Loucy (cell line): ENCODE measurements around the gene EIF1.

Source experiments
- H2AFZ ChIP-seq: fragments of 200-600 bp; sonication (generic); 2 replicates; pipeline ENCODE4 v1.6.0; 2016; ENCODE audit warnings: antibody characterized with exemption, mild to moderate bottlenecking, low read length, moderate library complexity
- H3F3A ChIP-seq: fragments of 200-600 bp; 2 replicates; pipeline ENCODE4 v1.6.0; 2016; ENCODE audit warnings: antibody characterized with exemption, low read depth, mild to moderate bottlenecking
- H3K27me3 ChIP-seq: fragments of 200-600 bp; sonication (generic); 2 replicates; pipeline ENCODE4 v1.6.1; 2014; ENCODE audit warnings: low read length, mild to moderate bottlenecking; ENCODE audit not compliant: insufficient read depth, poor library complexity, severe bottlenecking
- H3K36me3 ChIP-seq: fragments of 200-600 bp; sonication (generic); 2 replicates; pipeline ENCODE4 v1.6.1; 2016; ENCODE audit warnings: low read length; ENCODE audit not compliant: insufficient read depth
- H3K4me1 ChIP-seq: fragments of 200-600 bp; sonication (generic); 2 replicates; pipeline ENCODE4 v1.5.1; 2014; ENCODE audit warnings: low read length, mild to moderate bottlenecking; ENCODE audit not compliant: insufficient read depth, poor library complexity, severe bottlenecking
- H3K4me2 ChIP-seq: fragments of 200-600 bp; sonication (generic); 2 replicates; pipeline ENCODE4 v1.6.0; 2014; ENCODE audit warnings: antibody characterized with exemption, low read length, low read depth, mild to moderate bottlenecking; ENCODE audit not compliant: poor library complexity, severe bottlenecking
- H3K4me3 ChIP-seq: fragments of 200-600 bp; sonication (generic); 2 replicates; pipeline ENCODE4 v1.5.1; 2014; ENCODE audit warnings: low read length, mild to moderate bottlenecking, mixed read lengths; ENCODE audit not compliant: poor library complexity, severe bottlenecking
- H3K79me2 ChIP-seq: fragments of 200-600 bp; sonication (generic); 2 replicates; pipeline ENCODE4 v1.6.1; 2014; ENCODE audit warnings: low read length; ENCODE audit not compliant: insufficient read depth
- H3K9ac ChIP-seq: fragments of 200-600 bp; sonication (generic); 2 replicates; pipeline ENCODE4 v1.6.0; 2014; ENCODE audit warnings: mild to moderate bottlenecking, low read depth, low read length, moderate library complexity; ENCODE audit not compliant: poor library complexity, severe bottlenecking
- H3K9me2 ChIP-seq: fragments of 200-600 bp; sonication (generic); replicated peaks from 2 replicates; pipeline ENCODE4 v1.6.1; 2016; ENCODE audit warnings: low read depth, low read length, mixed read lengths
- H3K9me3 ChIP-seq: fragments of 200-600 bp; sonication (generic); 2 replicates; pipeline ENCODE4 v1.6.1; 2014; ENCODE audit warnings: mild to moderate bottlenecking, antibody characterized with exemption, low read length, low read depth; ENCODE audit not compliant: insufficient read depth
- H4K20me1 ChIP-seq: fragments of 200-600 bp; sonication (generic); 2 replicates; pipeline ENCODE4 v1.6.0; 2014; ENCODE audit warnings: antibody characterized with exemption, low read length, mild to moderate bottlenecking; ENCODE audit not compliant: insufficient read depth, poor library complexity, severe bottlenecking
- EZH2phosphoT487 ChIP-seq: fragments of 200-600 bp; IDR thresholded peaks from 2 replicates; pipeline ENCODE4 v1.6.1; 2018; ENCODE audit warnings: antibody characterized with exemption, mild to moderate bottlenecking, moderate library complexity, borderline replicate concordance
- TF ChIP-seq, protein P1 (sequence below): fragments of 200-600 bp; sonication (generic); conservative IDR thresholded peaks from 2 replicates; pipeline ENCODE4 v1.5.1; 2014; ENCODE audit warnings: mild to moderate bottlenecking, antibody characterized with exemption, low read length

Gene EIF1

DNA sequence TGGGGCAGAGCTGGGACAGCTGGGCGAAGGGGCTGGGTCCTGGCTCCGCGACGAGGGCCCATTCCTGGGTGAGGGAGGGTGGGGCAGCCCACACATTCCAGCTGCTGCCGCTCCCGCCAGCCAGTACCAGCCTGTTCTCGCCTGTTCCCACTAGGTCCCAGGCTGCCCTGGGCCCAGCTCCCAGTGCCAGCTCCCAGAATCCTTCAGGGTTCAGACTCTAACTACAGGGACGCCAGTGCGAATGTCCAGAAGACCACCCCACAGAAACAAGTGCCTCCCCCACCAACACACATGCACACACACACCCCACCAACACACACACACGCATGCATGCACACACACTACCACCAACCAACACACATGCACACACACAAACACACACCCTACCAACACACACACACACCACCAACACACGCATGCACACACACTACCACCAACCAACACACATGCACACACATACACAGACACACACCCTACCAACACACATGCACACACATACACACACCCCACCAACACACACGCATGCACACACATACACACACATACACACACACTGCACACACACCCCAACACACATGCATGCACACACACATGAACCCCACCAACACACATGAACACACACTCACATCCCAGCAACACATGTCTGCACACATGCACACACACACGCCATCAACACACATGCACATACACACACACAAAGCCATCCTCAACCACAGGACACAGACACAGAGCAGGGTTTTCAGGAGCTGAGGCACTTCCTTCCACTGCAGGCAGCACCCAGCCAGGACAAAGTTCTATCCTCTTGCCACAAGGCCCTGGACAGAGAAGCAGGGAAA, 36.8 kb upstream of the EIF1 start:
- Histone ChIP-seq H3F3A (no peaks in the 10 kb centered on the region), H3K79me2 (no peaks in the 10 kb centered on the region), H3K9ac (no peak overlapping the region), H4K20me1 (no peaks in the 10 kb centered on the region), H3K9me2 (no peaks in the 10 kb centered on the region), H2AFZ (no peak overlapping the region), H3K27me3 (no peaks in the 10 kb centered on the region), H3K36me3 (no peaks in the 10 kb centered on the region), H3K4me1 (peaks cover 7% of the 10 kb centered on the region), H3K4me3 (no peak overlapping the region), H3K4me2 (no peak overlapping the region), H3K9me3 (no peaks in the 10 kb centered on the region)
- no peak for TF ChIP-seq EZH2phosphoT487

DNA sequence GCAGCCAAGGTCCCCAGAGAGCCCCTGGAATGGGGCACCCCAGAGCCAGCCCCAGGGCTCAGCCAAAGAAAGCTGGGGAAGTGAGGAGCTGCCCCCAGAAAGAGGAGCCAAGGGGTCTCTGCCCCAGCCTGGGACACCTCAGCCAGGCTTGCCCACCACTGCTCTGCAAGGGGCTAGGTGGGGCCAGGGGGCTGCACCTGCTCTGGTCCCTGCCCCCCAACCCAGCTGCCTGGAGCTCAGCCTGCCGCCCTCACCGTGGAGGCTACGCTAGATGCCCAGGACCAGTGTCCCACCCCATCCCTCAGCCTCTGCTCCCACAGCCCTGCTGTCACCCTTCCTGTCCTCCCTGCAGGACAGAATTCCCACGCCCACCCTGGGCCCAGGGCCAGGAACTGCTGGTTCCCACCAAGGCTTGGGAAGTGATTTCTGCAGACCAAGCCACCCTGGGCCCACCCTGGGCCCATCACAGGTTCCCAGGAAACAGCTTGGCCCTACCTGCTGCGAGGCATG, 36.2 kb upstream of the EIF1 start:
- H2AFZ ChIP-seq, result no peak overlapping the region
- H3K9me2 ChIP-seq, result no peaks in the 10 kb centered on the region
- H3K9me3 ChIP-seq, result no peaks in the 10 kb centered on the region
- H3K4me3 ChIP-seq, result no peak overlapping the region
- TF ChIP-seq, protein P1, sequence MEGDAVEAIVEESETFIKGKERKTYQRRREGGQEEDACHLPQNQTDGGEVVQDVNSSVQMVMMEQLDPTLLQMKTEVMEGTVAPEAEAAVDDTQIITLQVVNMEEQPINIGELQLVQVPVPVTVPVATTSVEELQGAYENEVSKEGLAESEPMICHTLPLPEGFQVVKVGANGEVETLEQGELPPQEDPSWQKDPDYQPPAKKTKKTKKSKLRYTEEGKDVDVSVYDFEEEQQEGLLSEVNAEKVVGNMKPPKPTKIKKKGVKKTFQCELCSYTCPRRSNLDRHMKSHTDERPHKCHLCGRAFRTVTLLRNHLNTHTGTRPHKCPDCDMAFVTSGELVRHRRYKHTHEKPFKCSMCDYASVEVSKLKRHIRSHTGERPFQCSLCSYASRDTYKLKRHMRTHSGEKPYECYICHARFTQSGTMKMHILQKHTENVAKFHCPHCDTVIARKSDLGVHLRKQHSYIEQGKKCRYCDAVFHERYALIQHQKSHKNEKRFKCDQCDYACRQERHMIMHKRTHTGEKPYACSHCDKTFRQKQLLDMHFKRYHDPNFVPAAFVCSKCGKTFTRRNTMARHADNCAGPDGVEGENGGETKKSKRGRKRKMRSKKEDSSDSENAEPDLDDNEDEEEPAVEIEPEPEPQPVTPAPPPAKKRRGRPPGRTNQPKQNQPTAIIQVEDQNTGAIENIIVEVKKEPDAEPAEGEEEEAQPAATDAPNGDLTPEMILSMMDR, result no peak
- no peak for TF ChIP-seq EZH2phosphoT487
- H3K4me2 ChIP-seq, result no peak overlapping the region
- H3K79me2 ChIP-seq, result no peaks in the 10 kb centered on the region
- H3K9ac ChIP-seq, result no peak overlapping the region
- H3K36me3 ChIP-seq, result no peaks in the 10 kb centered on the region
- no peaks in the 10 kb centered on the region for H3K27me3 ChIP-seq
- no peaks in the 10 kb centered on the region for H3F3A ChIP-seq
- H3K4me1 ChIP-seq, result peaks cover 7% of the 10 kb centered on the region
- H4K20me1 ChIP-seq, result no peaks in the 10 kb centered on the region

DNA sequence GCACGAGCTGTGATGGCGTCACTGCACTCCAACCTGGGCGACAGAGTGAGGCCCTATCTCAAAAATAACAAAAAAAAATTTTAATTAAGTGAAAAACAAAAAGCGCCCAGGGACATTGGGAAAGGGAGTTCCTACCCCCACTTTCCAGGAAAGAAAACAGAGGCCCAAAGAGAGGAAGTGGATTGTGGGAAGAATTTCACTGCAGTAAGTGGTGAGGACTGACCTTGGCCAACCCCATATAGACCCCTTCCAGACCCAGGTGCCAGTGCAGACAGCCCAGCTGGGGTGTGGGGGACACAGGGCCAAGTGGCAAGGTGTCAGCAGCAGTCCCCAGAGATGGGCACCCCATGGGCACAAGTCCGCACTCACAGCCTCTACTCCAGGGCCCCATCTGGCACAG, 35.3 kb upstream of the EIF1 start:
- Histone ChIP-seq H3K9me2 (no peaks in the 10 kb centered on the region), H2AFZ (no peak overlapping the region), H3K9ac (no peak overlapping the region), H4K20me1 (no peaks in the 10 kb centered on the region), H3K4me1 (peaks cover 2% of the 10 kb centered on the region), H3K27me3 (no peaks in the 10 kb centered on the region), H3F3A (no peaks in the 10 kb centered on the region), H3K36me3 (no peaks in the 10 kb centered on the region), H3K4me2 (no peak overlapping the region), H3K79me2 (no peaks in the 10 kb centered on the region), H3K4me3 (no peak overlapping the region), H3K9me3 (no peaks in the 10 kb centered on the region)
- no peak for TF ChIP-seq EZH2phosphoT487
- TF ChIP-seq, protein P1, result no peak
